ENCODE measurements around the gene CD59.
"Not testable (repeated sequence)": the region's sequence is repeated elsewhere in the genome, so short reads cannot be mapped to it uniquely, and the experiment has no call there.

Gene CD59

GRCh38 chr11:33713151-33713855 lies 22.9 kb downstream of the CD59 start:
- DNase-seq: no peak

GRCh38 chr11:33712436-33712835 lies 23.8 kb downstream of the CD59 start:
- no peak for DNase-seq

GRCh38 chr11:33709466-33709865 lies 26.8 kb downstream of the CD59 start:
- no peak for DNase-seq

- no peak for DNase-seq
Measured at GRCh38 chr11:33708985-33709384, 27.2 kb downstream of the CD59 start.

- DNase-seq: not testable (repeated sequence)
Measured at GRCh38 chr11:33707831-33708230, 28.4 kb downstream of the CD59 start.

GRCh38 chr11:33706966-33707365 lies 29.3 kb downstream of the CD59 start:
- no peak for DNase-seq

GRCh38 chr11:33706546-33706945 lies 29.7 kb downstream of the CD59 start:
- no peak for DNase-seq

GRCh38 chr11:33704240-33705002 lies 31.8 kb downstream of the CD59 start:
- peak; percentile 37 for DNase-seq

- no peak for DNase-seq
Measured at GRCh38 chr11:33703788-33704187, 32.4 kb downstream of the CD59 start.

GRCh38 chr11:33703234-33703633 lies 33.0 kb downstream of the CD59 start:
- DNase-seq: no peak

- DNase-seq: peak; percentile 57
Measured at GRCh38 chr11:33701302-33702230, 34.7 kb downstream of the CD59 start.

GRCh38 chr11:33700502-33701271 lies 35.5 kb downstream of the CD59 start, which contains the start of gene C11orf91:
TSS of gene C11orf91 (minus strand) at chr11:33700826. CDS start at chr11:33700740, 86 bp downstream.
- DNase-seq: peak; percentile 92

GRCh38 chr11:33700063-33700501 lies 36.1 kb downstream of the CD59 start:
- DNase-seq: no peak

- DNase-seq: no peak
Measured at GRCh38 chr11:33699515-33700062, 36.6 kb downstream of the CD59 start.

GRCh38 chr11:33698921-33699320 lies 37.3 kb downstream of the CD59 start:
- no peak for DNase-seq

- no peak for DNase-seq
Measured at GRCh38 chr11:33697997-33698396, 38.2 kb downstream of the CD59 start.

GRCh38 chr11:33696931-33697638 lies 39.1 kb downstream of the CD59 start:
- no peak for DNase-seq

- no peak for DNase-seq
Measured at GRCh38 chr11:33696411-33696810, 39.8 kb downstream of the CD59 start.

- no peak for DNase-seq
Measured at GRCh38 chr11:33695051-33695566, 41.1 kb downstream of the CD59 start.

- DNase-seq: no peak
Measured at GRCh38 chr11:33694346-33695050, 41.7 kb downstream of the CD59 start.
